Sigmoid colon (tissue), 3 donors: Measurements from ENCODE around the gene SORT1.

Experiments used
- POLR2A ChIP-seq, 2 donors: fragments of 450-650 bp; IDR thresholded peaks; one replicate each; pipeline ENCODE4 v1.6.1; 2016; ENCODE audit warnings: antibody characterized with exemption in 2 of 2, mild to moderate bottlenecking in 2 of 2, moderate library complexity in 2 of 2
- TF ChIP-seq, protein P1 (sequence below), 4 experiments: fragments of 450-650 bp in 3 of 4; fragments of 200-600 bp in 1 of 4; IDR thresholded peaks; one replicate each; pipeline ENCODE4 v1.5.1; 2016 to 2019; ENCODE audit warnings: antibody characterized with exemption in 4 of 4, mild to moderate bottlenecking in 3 of 4, moderate library complexity in 2 of 4

DNA sequence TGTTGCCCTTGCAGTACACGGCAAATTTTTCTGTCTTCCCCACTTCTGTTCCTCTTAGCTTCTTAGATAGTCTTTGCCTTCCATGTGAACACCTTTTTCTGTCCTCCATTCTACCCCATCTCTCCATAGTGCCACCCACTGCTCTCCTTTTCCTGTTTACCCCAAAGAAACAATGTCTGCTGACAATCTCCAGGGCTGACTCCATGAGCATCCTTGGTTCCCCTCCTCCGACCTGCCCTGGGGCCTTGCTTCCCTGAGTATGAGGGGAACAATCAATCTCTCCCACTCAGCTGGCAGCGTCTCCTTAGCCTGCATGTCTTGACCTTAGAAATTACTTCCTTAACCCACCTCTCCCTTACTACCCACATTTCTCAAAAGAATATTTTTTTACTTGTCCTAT, 78.6 kb downstream of the SORT1 start:
- TF ChIP-seq, protein P1, sequence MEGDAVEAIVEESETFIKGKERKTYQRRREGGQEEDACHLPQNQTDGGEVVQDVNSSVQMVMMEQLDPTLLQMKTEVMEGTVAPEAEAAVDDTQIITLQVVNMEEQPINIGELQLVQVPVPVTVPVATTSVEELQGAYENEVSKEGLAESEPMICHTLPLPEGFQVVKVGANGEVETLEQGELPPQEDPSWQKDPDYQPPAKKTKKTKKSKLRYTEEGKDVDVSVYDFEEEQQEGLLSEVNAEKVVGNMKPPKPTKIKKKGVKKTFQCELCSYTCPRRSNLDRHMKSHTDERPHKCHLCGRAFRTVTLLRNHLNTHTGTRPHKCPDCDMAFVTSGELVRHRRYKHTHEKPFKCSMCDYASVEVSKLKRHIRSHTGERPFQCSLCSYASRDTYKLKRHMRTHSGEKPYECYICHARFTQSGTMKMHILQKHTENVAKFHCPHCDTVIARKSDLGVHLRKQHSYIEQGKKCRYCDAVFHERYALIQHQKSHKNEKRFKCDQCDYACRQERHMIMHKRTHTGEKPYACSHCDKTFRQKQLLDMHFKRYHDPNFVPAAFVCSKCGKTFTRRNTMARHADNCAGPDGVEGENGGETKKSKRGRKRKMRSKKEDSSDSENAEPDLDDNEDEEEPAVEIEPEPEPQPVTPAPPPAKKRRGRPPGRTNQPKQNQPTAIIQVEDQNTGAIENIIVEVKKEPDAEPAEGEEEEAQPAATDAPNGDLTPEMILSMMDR (IDR thresholded peaks at IDR 0.05) = no peak
- no peak for TF ChIP-seq POLR2A (IDR thresholded peaks at IDR 0.05)
